ENCODE data around the gene CTDSPL. TPM values are rescaled to one million over a fixed set of nuclear protein-coding genes. Genes with fewer than 3 reads are reported as not detected.

CTDSPL gene
- total RNA-seq, 4 donors from 2014 or later = 33.4 to 72.6 (median 54.0) TPM

DNA sequence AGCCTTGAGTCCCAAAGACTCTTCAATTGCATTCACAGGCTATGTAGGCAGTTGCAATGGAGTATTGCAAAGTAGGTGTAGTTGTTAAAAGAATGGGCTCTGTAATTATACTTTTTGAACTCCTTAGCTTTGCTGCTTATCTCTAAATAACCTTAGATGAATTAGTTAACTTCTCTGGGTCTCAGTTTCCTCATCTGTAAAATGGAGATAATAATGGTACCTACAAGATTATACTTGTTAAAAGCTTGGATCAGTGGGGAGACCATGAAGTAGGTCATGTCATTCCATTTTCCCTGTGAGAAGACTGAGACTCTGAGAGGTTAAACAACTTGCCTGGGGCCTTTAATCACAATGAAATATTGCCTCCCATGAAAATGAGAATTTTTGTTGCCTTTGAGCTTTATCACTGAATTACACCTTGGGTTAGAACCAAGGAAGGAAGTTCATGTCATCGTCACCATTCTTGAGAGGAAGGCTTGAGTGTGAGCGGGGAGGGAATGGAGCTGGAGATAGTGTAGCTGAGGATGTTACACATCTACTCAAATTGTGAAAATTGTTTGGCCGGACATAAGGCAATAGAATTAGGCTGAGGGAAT, 38.1 kb downstream of the CTDSPL start:
- no peaks in the 10 kb centered on the region for H3K9me3 ChIP-seq
- no peak for TF ChIP-seq POLR2AphosphoS5 (IDR thresholded peaks at IDR 0.05)
- no peak for TF ChIP-seq POLR2A (IDR thresholded peaks at IDR 0.05)
- no peak for TF ChIP-seq EP300 (IDR thresholded peaks at IDR 0.05)
- TF ChIP-seq, protein P1, sequence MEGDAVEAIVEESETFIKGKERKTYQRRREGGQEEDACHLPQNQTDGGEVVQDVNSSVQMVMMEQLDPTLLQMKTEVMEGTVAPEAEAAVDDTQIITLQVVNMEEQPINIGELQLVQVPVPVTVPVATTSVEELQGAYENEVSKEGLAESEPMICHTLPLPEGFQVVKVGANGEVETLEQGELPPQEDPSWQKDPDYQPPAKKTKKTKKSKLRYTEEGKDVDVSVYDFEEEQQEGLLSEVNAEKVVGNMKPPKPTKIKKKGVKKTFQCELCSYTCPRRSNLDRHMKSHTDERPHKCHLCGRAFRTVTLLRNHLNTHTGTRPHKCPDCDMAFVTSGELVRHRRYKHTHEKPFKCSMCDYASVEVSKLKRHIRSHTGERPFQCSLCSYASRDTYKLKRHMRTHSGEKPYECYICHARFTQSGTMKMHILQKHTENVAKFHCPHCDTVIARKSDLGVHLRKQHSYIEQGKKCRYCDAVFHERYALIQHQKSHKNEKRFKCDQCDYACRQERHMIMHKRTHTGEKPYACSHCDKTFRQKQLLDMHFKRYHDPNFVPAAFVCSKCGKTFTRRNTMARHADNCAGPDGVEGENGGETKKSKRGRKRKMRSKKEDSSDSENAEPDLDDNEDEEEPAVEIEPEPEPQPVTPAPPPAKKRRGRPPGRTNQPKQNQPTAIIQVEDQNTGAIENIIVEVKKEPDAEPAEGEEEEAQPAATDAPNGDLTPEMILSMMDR (IDR thresholded peaks at IDR 0.05) = no peak
- H3K27me3 ChIP-seq = no peaks in the 10 kb centered on the region
- H3K4me3 ChIP-seq = no peak overlapping the region
- no peaks in the 10 kb centered on the region for H3K36me3 ChIP-seq
- ATAC-seq = no peak
- 66 to 90% methylated on average over 3 of the region's 3 CpGs for WGBS, 2 donors (ENCODE audit: low coverage in 1 of 2)
- no peak overlapping the region for H3K27ac ChIP-seq
- H3K4me1 ChIP-seq = peaks cover 8 to 83% (median 13%) of the 10 kb centered on the region in 3 donors

DNA sequence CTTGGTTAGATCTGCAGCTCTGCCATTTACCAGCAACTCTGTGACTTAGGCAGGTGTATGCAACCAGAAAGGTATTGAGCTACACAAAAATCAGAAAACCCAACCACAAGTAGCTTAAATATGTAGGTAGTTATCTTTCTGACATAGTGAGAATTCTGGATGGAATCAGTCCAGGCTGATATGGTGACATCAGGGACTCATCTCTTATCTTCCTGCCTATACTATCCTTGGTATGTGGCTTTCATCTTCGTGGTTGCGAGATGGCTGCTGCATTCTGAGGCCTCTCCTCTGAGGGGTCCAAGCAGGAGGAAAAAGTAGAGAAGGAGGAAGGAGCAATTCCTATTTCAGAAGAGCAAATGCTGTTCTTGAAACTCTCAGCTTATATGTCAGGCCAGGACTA, 40.0 kb downstream of the CTDSPL start:
- Histone ChIP-seq H3K36me3 (no peaks in the 10 kb centered on the region), H3K9me3 (no peaks in the 10 kb centered on the region), H3K27me3 (no peaks in the 10 kb centered on the region), H3K4me3 (no peak overlapping the region), H3K27ac (no peak overlapping the region), H3K4me1 (peaks cover 12 to 86% (median 32%) of the 10 kb centered on the region in 3 donors)
- WGBS, 2 donors (ENCODE audit: low coverage in 1 of 2) = 92% methylated on average over 2 of the region's 2 CpGs; no CpG with 5 or more reads in 1 of the 2 donors
- ATAC-seq = no peak
- no peak for TF ChIP-seq EP300 (IDR thresholded peaks at IDR 0.05)
- TF ChIP-seq POLR2AphosphoS5 (IDR thresholded peaks at IDR 0.05) = no peak
- no peak for TF ChIP-seq POLR2A (IDR thresholded peaks at IDR 0.05)
- TF ChIP-seq, protein P1 (IDR thresholded peaks at IDR 0.05) = no peak

DNA sequence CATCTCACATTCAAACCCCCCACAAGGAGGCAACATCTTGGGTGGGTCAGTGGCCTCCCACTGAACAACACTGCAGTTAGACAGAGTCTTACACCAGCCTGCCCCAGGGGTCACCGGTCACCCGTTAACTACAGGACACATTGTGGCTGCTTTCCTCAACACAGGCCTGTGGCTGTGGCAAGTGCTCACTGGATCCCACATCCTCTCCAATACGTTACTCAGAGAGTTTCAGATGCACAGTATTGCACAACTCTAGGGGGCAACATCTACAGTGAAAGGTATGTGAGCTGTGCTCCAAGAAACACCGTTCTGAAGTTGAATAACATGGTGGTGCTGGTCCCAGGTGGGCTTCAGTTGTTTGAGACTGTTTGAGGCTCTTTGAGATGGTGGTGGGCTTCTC, 41.0 kb downstream of the CTDSPL start:
- 100% methylated on average over 1 of the region's 4 CpGs; no CpG with 5 or more reads in 1 of the 2 donors for WGBS, 2 donors (ENCODE audit: low coverage in 1 of 2)
- H3K27ac ChIP-seq = no peak overlapping the region
- H3K9me3 ChIP-seq = no peaks in the 10 kb centered on the region
- H3K27me3 ChIP-seq = no peaks in the 10 kb centered on the region
- no peak overlapping the region for H3K4me3 ChIP-seq
- ATAC-seq = no peak
- H3K4me1 ChIP-seq = peaks cover 14 to 86% (median 36%) of the 10 kb centered on the region in 3 donors
- TF ChIP-seq POLR2A (IDR thresholded peaks at IDR 0.05) = no peak
- no peak for TF ChIP-seq POLR2AphosphoS5 (IDR thresholded peaks at IDR 0.05)
- no peak for TF ChIP-seq EP300 (IDR thresholded peaks at IDR 0.05)
- TF ChIP-seq, protein P1 (IDR thresholded peaks at IDR 0.05) = no peak
- H3K36me3 ChIP-seq = no peaks in the 10 kb centered on the region

DNA sequence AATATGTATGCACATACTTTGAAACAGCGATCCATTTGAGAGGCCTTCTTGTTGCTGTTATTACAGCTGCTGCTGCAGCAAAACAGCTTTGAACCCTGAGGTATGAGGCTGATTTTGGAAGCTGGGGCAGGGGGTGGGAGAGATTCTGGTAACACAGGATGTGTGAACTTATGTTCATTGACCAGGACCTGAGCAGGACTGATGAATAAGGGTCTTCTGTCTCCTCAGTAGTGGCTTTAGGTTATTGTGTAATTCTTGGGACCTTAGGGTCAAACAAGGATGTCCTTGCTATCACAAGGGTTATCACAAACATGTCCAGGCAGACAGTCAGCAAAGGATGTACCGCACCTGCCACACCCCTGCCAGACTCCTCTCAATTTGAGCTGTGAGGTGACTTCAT, 41.6 kb downstream of the CTDSPL start:
- peak overlapping the region in 1 of 4 donors; percentile 58 for H3K27ac ChIP-seq
- no peaks in the 10 kb centered on the region for H3K36me3 ChIP-seq
- ATAC-seq = no peak
- no peak overlapping the region for H3K4me3 ChIP-seq
- H3K9me3 ChIP-seq = no peaks in the 10 kb centered on the region
- 88% methylated on average over 1 of the region's 2 CpGs; no CpG with 5 or more reads in 1 of the 2 donors for WGBS, 2 donors (ENCODE audit: low coverage in 1 of 2)
- TF ChIP-seq, protein P1 (IDR thresholded peaks at IDR 0.05) = no peak
- TF ChIP-seq EP300 (IDR thresholded peaks at IDR 0.05) (no peak), POLR2A (IDR thresholded peaks at IDR 0.05) (no peak), POLR2AphosphoS5 (IDR thresholded peaks at IDR 0.05) (no peak)
- no peaks in the 10 kb centered on the region for H3K27me3 ChIP-seq
- H3K4me1 ChIP-seq = peaks cover 13 to 86% (median 36%) of the 10 kb centered on the region in 3 donors

DNA sequence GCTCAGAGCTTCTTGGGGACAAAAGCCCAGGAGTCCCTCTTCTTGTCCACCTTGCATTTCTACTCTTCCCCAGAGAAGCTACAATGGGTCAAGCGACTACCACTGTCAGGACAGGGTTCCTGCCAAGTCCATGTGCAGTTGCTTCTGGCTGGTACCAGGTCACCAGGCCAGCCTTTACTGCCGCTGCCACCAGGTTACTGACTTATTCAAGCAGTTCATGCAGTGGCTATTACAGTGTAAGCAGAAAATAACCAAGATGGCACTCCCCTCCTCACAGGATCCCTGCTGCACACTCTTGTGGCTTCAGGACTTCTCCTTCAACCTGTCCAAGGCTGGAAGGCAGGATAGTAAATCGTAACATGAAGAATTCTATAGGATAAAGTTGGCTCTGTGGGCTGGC, 42.1 kb downstream of the CTDSPL start:
- Histone ChIP-seq H3K4me3 (no peak overlapping the region), H3K9me3 (no peaks in the 10 kb centered on the region), H3K27me3 (no peaks in the 10 kb centered on the region), H3K36me3 (no peaks in the 10 kb centered on the region), H3K4me1 (peaks cover 13 to 81% (median 36%) of the 10 kb centered on the region in 3 donors), H3K27ac (peak overlapping the region in 3 of 4 donors; percentile 38 to 72 (median 58))
- TF ChIP-seq POLR2AphosphoS5 (IDR thresholded peaks at IDR 0.05) = no peak
- TF ChIP-seq, protein P1 (IDR thresholded peaks at IDR 0.05) = no peak
- no peak for TF ChIP-seq EP300 (IDR thresholded peaks at IDR 0.05)
- no peak for TF ChIP-seq POLR2A (IDR thresholded peaks at IDR 0.05)
- WGBS, 2 donors (ENCODE audit: low coverage in 1 of 2) = 89 to 92% methylated on average over 1 to 2 of the region's 3 CpGs
- ATAC-seq = no peak
